ENCODE results near the gene ETS2.

The ETS2 gene

GRCh38 chr21:38805328-38806152 is at the start of gene ETS2:
Gene ETS2, plus strand, starts transcription at chr21:38805929. Its CDS starts 4,106 bp downstream, at chr21:38810035.
- H3K27ac ChIP-seq (ENCODE audit: low read depth, low read length): peak within 1 kb of the TSS; percentile 50
- peak within 1 kb of the TSS; percentile 67 for H3K9ac ChIP-seq (ENCODE audit: low read depth, low read length)
- peak within 1 kb of the TSS; percentile 83 for H3K4me3 ChIP-seq (ENCODE audit: low read depth, low read length)
- H3K9me3 ChIP-seq (ENCODE audit: control insufficient read depth, insufficient read depth, low read length): no peaks in the 10 kb centered on the region
- peaks cover 9% of the 10 kb centered on the region for H3K27me3 ChIP-seq (ENCODE audit: control insufficient read depth, insufficient read depth, low read length)
- peaks cover 14% of the 10 kb centered on the region for H3K36me3 ChIP-seq (ENCODE audit: control insufficient read depth, insufficient read depth, low read length)
- peaks cover 38% of the 10 kb centered on the region for H3K4me1 ChIP-seq (ENCODE audit: control insufficient read depth, insufficient read depth, low read length)

- Histone ChIP-seq H3K36me3 (ENCODE audit: control insufficient read depth, insufficient read depth, low read length) (no peaks in the 10 kb centered on the region), H3K4me3 (ENCODE audit: low read depth, low read length) (no peak overlapping the region), H3K27ac (ENCODE audit: low read depth, low read length) (no peak overlapping the region), H3K9ac (ENCODE audit: low read depth, low read length) (no peak overlapping the region), H3K27me3 (ENCODE audit: control insufficient read depth, insufficient read depth, low read length) (peaks cover 6% of the 10 kb centered on the region), H3K4me1 (ENCODE audit: control insufficient read depth, insufficient read depth, low read length) (peaks cover 9% of the 10 kb centered on the region; the same call in 1 of the 2 replicates), H3K9me3 (ENCODE audit: control insufficient read depth, insufficient read depth, low read length) (no peaks in the 10 kb centered on the region)
These were observed 49.0 kb upstream of the ETS2 start for GRCh38 chr21:38756746-38757145.

GRCh38 chr21:38758501-38759214 is 47.1 kb upstream of the ETS2 start:
- H3K9me3 ChIP-seq (ENCODE audit: control insufficient read depth, insufficient read depth, low read length): no peaks in the 10 kb centered on the region
- H3K27ac ChIP-seq (ENCODE audit: low read depth, low read length): no peak overlapping the region
- H3K9ac ChIP-seq (ENCODE audit: low read depth, low read length): no peak overlapping the region
- peaks cover 6% of the 10 kb centered on the region for H3K27me3 ChIP-seq (ENCODE audit: control insufficient read depth, insufficient read depth, low read length)
- no peaks in the 10 kb centered on the region for H3K36me3 ChIP-seq (ENCODE audit: control insufficient read depth, insufficient read depth, low read length)
- no peak overlapping the region for H3K4me3 ChIP-seq (ENCODE audit: low read depth, low read length)
- peaks cover 9% of the 10 kb centered on the region; the same call in 1 of the 2 replicates for H3K4me1 ChIP-seq (ENCODE audit: control insufficient read depth, insufficient read depth, low read length)

- Histone ChIP-seq H3K4me1 (ENCODE audit: control insufficient read depth, insufficient read depth, low read length) (peaks cover 9% of the 10 kb centered on the region; the same call in 1 of the 2 replicates), H3K27ac (ENCODE audit: low read depth, low read length) (no peak overlapping the region), H3K9me3 (ENCODE audit: control insufficient read depth, insufficient read depth, low read length) (no peaks in the 10 kb centered on the region), H3K4me3 (ENCODE audit: low read depth, low read length) (no peak overlapping the region), H3K9ac (ENCODE audit: low read depth, low read length) (no peak overlapping the region), H3K36me3 (ENCODE audit: control insufficient read depth, insufficient read depth, low read length) (no peaks in the 10 kb centered on the region), H3K27me3 (ENCODE audit: control insufficient read depth, insufficient read depth, low read length) (peaks cover 6% of the 10 kb centered on the region)
These were observed 46.3 kb upstream of the ETS2 start for GRCh38 chr21:38759413-38759812.

- H3K9me3 ChIP-seq (ENCODE audit: control insufficient read depth, insufficient read depth, low read length): no peaks in the 10 kb centered on the region
These were observed 45.5 kb upstream of the ETS2 start for GRCh38 chr21:38760017-38760761.

GRCh38 chr21:38760762-38761155 is 45.0 kb upstream of the ETS2 start:
- Histone ChIP-seq H3K9ac (ENCODE audit: low read depth, low read length) (no peak overlapping the region), H3K27ac (ENCODE audit: low read depth, low read length) (no peak overlapping the region), H3K27me3 (ENCODE audit: control insufficient read depth, insufficient read depth, low read length) (peaks cover 6% of the 10 kb centered on the region)

More at GRCh38 chr21:38760017-38760761, 45.5 kb upstream of the ETS2 start:
- Histone ChIP-seq H3K27me3 (ENCODE audit: control insufficient read depth, insufficient read depth, low read length) (peaks cover 6% of the 10 kb centered on the region), H3K9ac (ENCODE audit: low read depth, low read length) (no peak overlapping the region), H3K36me3 (ENCODE audit: control insufficient read depth, insufficient read depth, low read length) (no peaks in the 10 kb centered on the region), H3K4me3 (ENCODE audit: low read depth, low read length) (no peak overlapping the region), H3K27ac (ENCODE audit: low read depth, low read length) (peak overlapping the region; percentile 18), H3K4me1 (ENCODE audit: control insufficient read depth, insufficient read depth, low read length) (peaks cover 9% of the 10 kb centered on the region; the same call in 1 of the 2 replicates)

GRCh38 chr21:38761531-38761930 is 44.2 kb upstream of the ETS2 start:
- Histone ChIP-seq H3K27me3 (ENCODE audit: control insufficient read depth, insufficient read depth, low read length) (peaks cover 6% of the 10 kb centered on the region), H3K4me1 (ENCODE audit: control insufficient read depth, insufficient read depth, low read length) (peaks cover 9% of the 10 kb centered on the region; the same call in 1 of the 2 replicates), H3K36me3 (ENCODE audit: control insufficient read depth, insufficient read depth, low read length) (no peaks in the 10 kb centered on the region), H3K4me3 (ENCODE audit: low read depth, low read length) (no peak overlapping the region), H3K27ac (ENCODE audit: low read depth, low read length) (no peak overlapping the region), H3K9me3 (ENCODE audit: control insufficient read depth, insufficient read depth, low read length) (no peaks in the 10 kb centered on the region), H3K9ac (ENCODE audit: low read depth, low read length) (no peak overlapping the region)

More at GRCh38 chr21:38760762-38761155, 45.0 kb upstream of the ETS2 start:
- peaks cover 9% of the 10 kb centered on the region; the same call in 1 of the 2 replicates for H3K4me1 ChIP-seq (ENCODE audit: control insufficient read depth, insufficient read depth, low read length)
- no peaks in the 10 kb centered on the region for H3K9me3 ChIP-seq (ENCODE audit: control insufficient read depth, insufficient read depth, low read length)
- H3K4me3 ChIP-seq (ENCODE audit: low read depth, low read length): no peak overlapping the region
- H3K36me3 ChIP-seq (ENCODE audit: control insufficient read depth, insufficient read depth, low read length): no peaks in the 10 kb centered on the region

- H3K9me3 ChIP-seq (ENCODE audit: control insufficient read depth, insufficient read depth, low read length): no peaks in the 10 kb centered on the region
- H3K27me3 ChIP-seq (ENCODE audit: control insufficient read depth, insufficient read depth, low read length): peaks cover 3% of the 10 kb centered on the region
- no peak overlapping the region for H3K27ac ChIP-seq (ENCODE audit: low read depth, low read length)
These were observed 40.7 kb upstream of the ETS2 start for GRCh38 chr21:38765056-38765455.

GRCh38 chr21:38766987-38767722 is 38.6 kb upstream of the ETS2 start:
- no peaks in the 10 kb centered on the region for H3K4me1 ChIP-seq (ENCODE audit: control insufficient read depth, insufficient read depth, low read length)
- H3K27me3 ChIP-seq (ENCODE audit: control insufficient read depth, insufficient read depth, low read length): no peaks in the 10 kb centered on the region
- H3K36me3 ChIP-seq (ENCODE audit: control insufficient read depth, insufficient read depth, low read length): no peaks in the 10 kb centered on the region
- no peak overlapping the region for H3K27ac ChIP-seq (ENCODE audit: low read depth, low read length)
- no peak overlapping the region for H3K9ac ChIP-seq (ENCODE audit: low read depth, low read length)
- H3K9me3 ChIP-seq (ENCODE audit: control insufficient read depth, insufficient read depth, low read length): no peaks in the 10 kb centered on the region
- H3K4me3 ChIP-seq (ENCODE audit: low read depth, low read length): no peak overlapping the region

More at GRCh38 chr21:38765056-38765455, 40.7 kb upstream of the ETS2 start:
- H3K4me1 ChIP-seq (ENCODE audit: control insufficient read depth, insufficient read depth, low read length): peaks cover 8% of the 10 kb centered on the region; the same call in 1 of the 2 replicates
- H3K4me3 ChIP-seq (ENCODE audit: low read depth, low read length): no peak overlapping the region
- no peaks in the 10 kb centered on the region for H3K36me3 ChIP-seq (ENCODE audit: control insufficient read depth, insufficient read depth, low read length)
- no peak overlapping the region for H3K9ac ChIP-seq (ENCODE audit: low read depth, low read length)

- Histone ChIP-seq H3K9ac (ENCODE audit: low read depth, low read length) (no peak overlapping the region), H3K4me1 (ENCODE audit: control insufficient read depth, insufficient read depth, low read length) (no peaks in the 10 kb centered on the region), H3K9me3 (ENCODE audit: control insufficient read depth, insufficient read depth, low read length) (no peaks in the 10 kb centered on the region), H3K4me3 (ENCODE audit: low read depth, low read length) (no peak overlapping the region), H3K27me3 (ENCODE audit: control insufficient read depth, insufficient read depth, low read length) (no peaks in the 10 kb centered on the region), H3K27ac (ENCODE audit: low read depth, low read length) (no peak overlapping the region), H3K36me3 (ENCODE audit: control insufficient read depth, insufficient read depth, low read length) (no peaks in the 10 kb centered on the region)
These were observed 37.2 kb upstream of the ETS2 start for GRCh38 chr21:38768471-38769063.

Data from HUES48 (cell line).